ENCODE results near the gene ZNF462.
A peak's percentile ranks its signal among the peaks of the same experiment; 100 is the strongest.

ZNF462 gene

DNA sequence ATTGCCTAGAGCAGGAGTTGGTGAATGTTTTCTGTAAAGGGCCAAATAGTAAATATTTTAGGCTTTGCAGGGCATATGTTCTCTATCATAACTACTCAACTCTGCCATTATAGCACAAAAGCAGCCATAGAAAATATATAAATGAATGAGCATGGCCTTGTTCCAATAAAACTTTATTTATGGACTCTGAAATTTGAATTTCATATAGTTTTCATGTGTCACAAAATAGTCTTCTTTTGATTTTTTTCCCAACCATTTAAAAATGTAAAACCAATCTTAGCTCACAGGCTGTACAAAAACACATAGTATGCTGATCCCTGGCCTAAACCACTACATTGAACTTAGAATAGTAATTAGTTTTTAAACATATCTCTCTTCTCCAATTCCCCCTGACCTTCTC lies 179.6 kb downstream of the ZNF462 start:
- no peaks in the 10 kb centered on the region for H3K4me1 ChIP-seq (ENCODE audit: control insufficient read depth, low read depth, low read length)
- no peak overlapping the region for H3K56ac ChIP-seq (ENCODE audit: low read length)

DNA sequence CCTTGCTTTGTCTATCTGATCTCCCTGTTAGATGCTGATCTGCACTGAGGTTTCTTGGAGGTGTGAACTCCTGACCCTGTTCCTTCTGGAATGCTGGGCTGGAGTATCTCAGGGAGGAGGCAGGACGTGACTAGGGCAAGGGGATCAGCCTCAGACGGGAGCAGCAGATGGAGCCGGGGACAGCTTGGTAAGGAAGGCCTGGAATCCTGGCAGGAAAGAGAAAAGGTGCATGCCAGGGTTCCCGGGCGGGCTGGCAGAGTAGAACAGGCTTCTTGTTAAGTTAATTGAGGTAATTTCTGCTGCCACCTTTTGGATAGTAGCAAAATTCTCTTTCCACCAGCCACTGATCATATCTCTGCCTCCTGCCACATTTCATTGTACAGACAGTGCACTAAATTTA lies 180.9 kb downstream of the ZNF462 start:
- Histone ChIP-seq H3K23ac (ENCODE audit: low read length) (no peak overlapping the region), H3K36me3 (ENCODE audit: control insufficient read depth, insufficient read depth, low read length) (no peaks in the 10 kb centered on the region), H3K4me3 (ENCODE audit: low read length) (no peak overlapping the region), H3K79me2 (ENCODE audit: control insufficient read depth, insufficient read depth, low read length) (no peaks in the 10 kb centered on the region), H4K8ac (ENCODE audit: low read depth, low read length) (no peak overlapping the region), H3K4me1 (ENCODE audit: control insufficient read depth, low read depth, low read length) (no peaks in the 10 kb centered on the region), H3K4ac (ENCODE audit: low read depth, low read length) (no peak overlapping the region), H2BK120ac (ENCODE audit: low read depth, low read length) (no peak overlapping the region), H3K9ac (ENCODE audit: low read length) (no peak overlapping the region), H3K56ac (ENCODE audit: low read length) (no peak overlapping the region), H3K4me2 (ENCODE audit: low read length) (no peak overlapping the region), H3K79me1 (ENCODE audit: low read length) (no peaks in the 10 kb centered on the region), H3K27me3 (ENCODE audit: insufficient read depth, low read length, poor library complexity) (no peaks in the 10 kb centered on the region), H4K5ac (ENCODE audit: low read length) (no peak overlapping the region), H2AK5ac (ENCODE audit: low read length) (no peak overlapping the region), H3K18ac (ENCODE audit: low read length) (no peak overlapping the region), H3K27ac (ENCODE audit: low read depth, low read length) (no peak overlapping the region), H2BK5ac (ENCODE audit: low read length) (no peak overlapping the region), H2BK15ac (replicated peaks; ENCODE audit: low read depth) (no peak overlapping the region)
- peak; percentile 57 for DNase-seq
- no CpG with 5 or more reads among the region's 5 CpGs for WGBS (ENCODE audit: extremely low coverage, insufficient coverage, low lambda C conversion rate)

More for the DNA sequence above, 179.6 kb downstream of the ZNF462 start:
- Histone ChIP-seq H2AK5ac (ENCODE audit: low read length) (no peak overlapping the region), H4K5ac (ENCODE audit: low read length) (no peak overlapping the region), H3K4ac (ENCODE audit: low read depth, low read length) (no peak overlapping the region), H2BK5ac (ENCODE audit: low read length) (no peak overlapping the region), H3K27ac (ENCODE audit: low read depth, low read length) (no peak overlapping the region), H3K36me3 (ENCODE audit: control insufficient read depth, insufficient read depth, low read length) (no peaks in the 10 kb centered on the region), H3K79me1 (ENCODE audit: low read length) (no peaks in the 10 kb centered on the region), H3K4me2 (ENCODE audit: low read length) (no peak overlapping the region), H3K4me3 (ENCODE audit: low read length) (no peak overlapping the region), H2BK120ac (ENCODE audit: low read depth, low read length) (no peak overlapping the region), H2BK15ac (replicated peaks; ENCODE audit: low read depth) (no peak overlapping the region), H3K79me2 (ENCODE audit: control insufficient read depth, insufficient read depth, low read length) (no peaks in the 10 kb centered on the region), H3K27me3 (ENCODE audit: insufficient read depth, low read length, poor library complexity) (no peaks in the 10 kb centered on the region), H4K8ac (ENCODE audit: low read depth, low read length) (no peak overlapping the region), H3K9ac (ENCODE audit: low read length) (no peak overlapping the region), H3K23ac (ENCODE audit: low read length) (no peak overlapping the region), H3K18ac (ENCODE audit: low read length) (no peak overlapping the region)
- DNase-seq = no peak

DNA sequence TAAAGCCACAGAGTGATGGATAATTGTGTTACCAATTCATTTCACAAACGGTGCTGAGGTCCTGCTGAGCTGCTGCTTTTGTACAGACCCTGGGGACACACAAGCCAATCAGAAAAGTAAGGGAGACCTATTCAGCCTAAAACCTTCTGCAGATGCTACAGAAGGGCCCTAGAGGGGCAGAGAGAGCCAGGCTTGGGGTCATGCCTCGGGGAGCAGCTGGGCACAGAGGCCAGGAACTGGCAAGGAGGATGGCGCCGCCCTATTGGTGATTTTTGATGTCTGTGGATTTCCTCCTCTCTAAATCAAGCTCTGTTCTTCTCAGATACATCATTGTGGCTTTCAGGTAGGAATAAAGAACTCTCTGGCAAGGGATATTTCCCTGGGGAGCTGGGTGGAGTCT lies 181.9 kb downstream of the ZNF462 start:
- H3K18ac ChIP-seq (ENCODE audit: low read length) = no peak overlapping the region
- no peak overlapping the region for H3K9ac ChIP-seq (ENCODE audit: low read length)
- H3K4me1 ChIP-seq (ENCODE audit: control insufficient read depth, low read depth, low read length) = no peaks in the 10 kb centered on the region
- no peak overlapping the region for H2BK15ac ChIP-seq (replicated peaks; ENCODE audit: low read depth)
- no peak overlapping the region for H3K4me2 ChIP-seq (ENCODE audit: low read length)
- H3K27me3 ChIP-seq (ENCODE audit: insufficient read depth, low read length, poor library complexity) = no peaks in the 10 kb centered on the region
- no peak overlapping the region for H3K4ac ChIP-seq (ENCODE audit: low read depth, low read length)
- DNase-seq = no peak
- no peak overlapping the region for H3K23ac ChIP-seq (ENCODE audit: low read length)
- H3K79me2 ChIP-seq (ENCODE audit: control insufficient read depth, insufficient read depth, low read length) = no peaks in the 10 kb centered on the region
- no CpG with 5 or more reads among the region's 4 CpGs for WGBS (ENCODE audit: extremely low coverage, insufficient coverage, low lambda C conversion rate)
- H2BK5ac ChIP-seq (ENCODE audit: low read length) = no peak overlapping the region
- H3K56ac ChIP-seq (ENCODE audit: low read length) = no peak overlapping the region
- H3K4me3 ChIP-seq (ENCODE audit: low read length) = no peak overlapping the region
- no peak overlapping the region for H4K5ac ChIP-seq (ENCODE audit: low read length)
- H2BK120ac ChIP-seq (ENCODE audit: low read depth, low read length) = no peak overlapping the region
- no peak overlapping the region for H4K8ac ChIP-seq (ENCODE audit: low read depth, low read length)
- H3K36me3 ChIP-seq (ENCODE audit: control insufficient read depth, insufficient read depth, low read length) = no peaks in the 10 kb centered on the region
- H2AK5ac ChIP-seq (ENCODE audit: low read length) = no peak overlapping the region
- no peaks in the 10 kb centered on the region for H3K79me1 ChIP-seq (ENCODE audit: low read length)
- H3K27ac ChIP-seq (ENCODE audit: low read depth, low read length) = no peak overlapping the region

DNA sequence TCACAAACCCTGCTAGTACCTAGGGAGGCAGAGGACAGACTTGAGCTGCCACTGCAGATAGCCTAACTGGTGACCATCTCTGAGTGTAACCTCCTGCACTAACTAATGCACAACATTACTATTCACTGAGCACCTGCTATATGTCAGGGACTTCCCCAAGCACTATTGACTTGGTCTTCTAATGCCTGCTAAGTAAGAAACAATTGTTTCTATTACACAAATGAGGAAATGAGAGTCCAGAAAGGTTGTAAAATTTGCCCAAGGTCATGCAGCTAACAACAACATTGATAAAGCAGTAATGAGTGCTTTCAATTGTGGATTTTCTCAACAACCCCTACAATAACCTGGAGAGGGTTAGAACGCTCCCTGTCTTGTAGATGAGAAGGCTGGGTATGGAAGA lies 183.7 kb downstream of the ZNF462 start:
- H3K27me3 ChIP-seq (ENCODE audit: insufficient read depth, low read length, poor library complexity) = no peaks in the 10 kb centered on the region
- H3K9ac ChIP-seq (ENCODE audit: low read length) = no peak overlapping the region
- H3K4me2 ChIP-seq (ENCODE audit: low read length) = no peak overlapping the region
- H3K79me2 ChIP-seq (ENCODE audit: control insufficient read depth, insufficient read depth, low read length) = no peaks in the 10 kb centered on the region
- no peak overlapping the region for H2BK120ac ChIP-seq (ENCODE audit: low read depth, low read length)
- no peak overlapping the region for H3K56ac ChIP-seq (ENCODE audit: low read length)
- H2BK5ac ChIP-seq (ENCODE audit: low read length) = no peak overlapping the region
- no peaks in the 10 kb centered on the region for H3K36me3 ChIP-seq (ENCODE audit: control insufficient read depth, insufficient read depth, low read length)
- no CpG with 5 or more reads among the region's 1 CpG for WGBS (ENCODE audit: extremely low coverage, insufficient coverage, low lambda C conversion rate)
- H3K79me1 ChIP-seq (ENCODE audit: low read length) = no peaks in the 10 kb centered on the region
- H2AK5ac ChIP-seq (ENCODE audit: low read length) = no peak overlapping the region
- no peaks in the 10 kb centered on the region for H3K4me1 ChIP-seq (ENCODE audit: control insufficient read depth, low read depth, low read length)
- H3K4me3 ChIP-seq (ENCODE audit: low read length) = no peak overlapping the region
- no peak overlapping the region for H3K27ac ChIP-seq (ENCODE audit: low read depth, low read length)
- DNase-seq = no peak
- H3K23ac ChIP-seq (ENCODE audit: low read length) = no peak overlapping the region
- H4K5ac ChIP-seq (ENCODE audit: low read length) = no peak overlapping the region
- H4K8ac ChIP-seq (ENCODE audit: low read depth, low read length) = no peak overlapping the region
- no peak overlapping the region for H3K4ac ChIP-seq (ENCODE audit: low read depth, low read length)
- H3K18ac ChIP-seq (ENCODE audit: low read length) = no peak overlapping the region
- H2BK15ac ChIP-seq (replicated peaks; ENCODE audit: low read depth) = no peak overlapping the region

DNA sequence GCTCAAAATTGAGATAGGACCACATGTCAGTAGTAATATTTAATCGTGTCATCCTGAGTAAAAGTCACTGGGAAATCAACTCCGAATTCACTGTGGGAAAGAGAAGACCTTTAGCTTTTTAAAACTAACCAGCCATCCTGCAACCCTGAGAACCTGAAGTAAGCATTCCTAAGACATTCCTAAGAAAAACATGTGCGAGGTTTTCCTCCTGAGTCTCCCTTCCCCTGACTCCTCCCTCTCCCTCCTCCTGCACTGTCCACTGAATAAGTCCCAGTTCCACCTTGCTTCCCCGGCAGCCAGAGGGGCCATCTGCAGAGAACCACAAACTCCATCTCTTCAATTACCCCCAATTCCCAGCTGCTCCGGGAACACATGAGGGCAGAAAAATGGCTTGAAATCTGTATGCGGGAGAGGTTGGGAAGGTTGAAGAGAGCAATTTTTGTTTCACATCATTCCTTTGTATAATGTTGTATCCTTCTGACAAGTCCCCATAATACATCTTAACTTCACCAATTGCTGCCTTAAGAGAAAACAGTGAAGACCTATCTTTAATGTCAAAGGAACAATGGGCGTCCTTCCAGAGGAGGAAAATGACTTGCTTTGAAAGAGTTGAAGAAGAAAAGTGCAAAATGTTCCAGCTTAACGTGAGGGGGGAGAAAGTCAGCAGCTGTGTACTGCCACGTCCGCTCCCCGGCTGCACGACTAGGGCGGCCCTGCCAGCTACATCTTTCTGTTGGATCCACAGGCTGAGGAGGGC lies 186.3 kb downstream of the ZNF462 start:
- H3K4ac ChIP-seq (ENCODE audit: low read depth, low read length) = no peak overlapping the region
- H3K4me3 ChIP-seq (ENCODE audit: low read length) = no peak overlapping the region
- H2BK15ac ChIP-seq (replicated peaks; ENCODE audit: low read depth) = no peak overlapping the region
- no peak overlapping the region for H3K18ac ChIP-seq (ENCODE audit: low read length)
- H3K4me1 ChIP-seq (ENCODE audit: control insufficient read depth, low read depth, low read length) = no peaks in the 10 kb centered on the region
- H2AK5ac ChIP-seq (ENCODE audit: low read length) = no peak overlapping the region
- H3K4me2 ChIP-seq (ENCODE audit: low read length) = no peak overlapping the region
- no peak overlapping the region for H2BK120ac ChIP-seq (ENCODE audit: low read depth, low read length)
- no CpG with 5 or more reads among the region's 13 CpGs for WGBS (ENCODE audit: extremely low coverage, insufficient coverage, low lambda C conversion rate)
- H2BK5ac ChIP-seq (ENCODE audit: low read length) = no peak overlapping the region
- H3K56ac ChIP-seq (ENCODE audit: low read length) = no peak overlapping the region
- no peaks in the 10 kb centered on the region for H3K79me1 ChIP-seq (ENCODE audit: low read length)
- no peak overlapping the region for H4K5ac ChIP-seq (ENCODE audit: low read length)
- H3K36me3 ChIP-seq (ENCODE audit: control insufficient read depth, insufficient read depth, low read length) = no peaks in the 10 kb centered on the region
- H3K23ac ChIP-seq (ENCODE audit: low read length) = no peak overlapping the region
- no peaks in the 10 kb centered on the region for H3K27me3 ChIP-seq (ENCODE audit: insufficient read depth, low read length, poor library complexity)
- H3K27ac ChIP-seq (ENCODE audit: low read depth, low read length) = no peak overlapping the region
- no peak overlapping the region for H3K9ac ChIP-seq (ENCODE audit: low read length)
- DNase-seq = peak; percentile 66
- H3K79me2 ChIP-seq (ENCODE audit: control insufficient read depth, insufficient read depth, low read length) = no peaks in the 10 kb centered on the region
- no peak overlapping the region for H4K8ac ChIP-seq (ENCODE audit: low read depth, low read length)

DNA sequence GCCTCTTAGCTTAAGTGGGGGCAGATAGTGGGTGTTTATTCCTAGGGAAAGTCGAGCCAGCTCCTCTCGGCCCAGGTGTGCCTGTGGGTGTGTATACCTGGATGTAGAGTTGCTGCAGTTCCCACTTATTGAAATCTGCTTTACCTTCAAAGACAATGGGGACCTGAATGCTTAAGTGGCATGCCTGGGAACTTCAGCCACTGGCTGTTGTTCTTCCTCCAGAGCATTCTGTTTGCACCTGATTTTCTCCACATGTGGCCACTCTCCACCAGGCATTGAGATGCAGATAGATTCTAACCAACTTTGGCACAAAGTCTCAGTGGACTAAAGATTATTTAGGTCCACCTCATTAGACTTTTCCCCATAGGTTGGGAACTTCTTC lies 186.8 kb downstream of the ZNF462 start:
- H3K36me3 ChIP-seq (ENCODE audit: control insufficient read depth, insufficient read depth, low read length) = no peaks in the 10 kb centered on the region
- H3K4ac ChIP-seq (ENCODE audit: low read depth, low read length) = no peak overlapping the region
- H3K79me1 ChIP-seq (ENCODE audit: low read length) = no peaks in the 10 kb centered on the region
- no peak overlapping the region for H4K8ac ChIP-seq (ENCODE audit: low read depth, low read length)
- H2BK120ac ChIP-seq (ENCODE audit: low read depth, low read length) = no peak overlapping the region
- no peak overlapping the region for H3K23ac ChIP-seq (ENCODE audit: low read length)
- no peaks in the 10 kb centered on the region for H3K27me3 ChIP-seq (ENCODE audit: insufficient read depth, low read length, poor library complexity)
- H4K5ac ChIP-seq (ENCODE audit: low read length) = no peak overlapping the region
- no peak overlapping the region for H2BK15ac ChIP-seq (replicated peaks; ENCODE audit: low read depth)
- no peak for DNase-seq
- H3K9ac ChIP-seq (ENCODE audit: low read length) = no peak overlapping the region
- no peak overlapping the region for H3K18ac ChIP-seq (ENCODE audit: low read length)
- no peaks in the 10 kb centered on the region for H3K79me2 ChIP-seq (ENCODE audit: control insufficient read depth, insufficient read depth, low read length)
- no peak overlapping the region for H3K4me2 ChIP-seq (ENCODE audit: low read length)
- H3K4me3 ChIP-seq (ENCODE audit: low read length) = no peak overlapping the region
- no peak overlapping the region for H3K27ac ChIP-seq (ENCODE audit: low read depth, low read length)
- no peak overlapping the region for H2BK5ac ChIP-seq (ENCODE audit: low read length)
- H2AK5ac ChIP-seq (ENCODE audit: low read length) = no peak overlapping the region
- no peaks in the 10 kb centered on the region for H3K4me1 ChIP-seq (ENCODE audit: control insufficient read depth, low read depth, low read length)
- H3K56ac ChIP-seq (ENCODE audit: low read length) = no peak overlapping the region
- no CpG with 5 or more reads among the region's 2 CpGs for WGBS (ENCODE audit: extremely low coverage, insufficient coverage, low lambda C conversion rate)

Data from mesendoderm (in vitro differentiated cells).